GM12864 (cell line): Measurements from ENCODE around the gene IFIT5.
"Not testable (repeated sequence)": the region's sequence is repeated elsewhere in the genome, so short reads cannot be mapped to it uniquely, and the experiment has no call there.

Experiments used
- DNase-seq: peaks from one replicate; pipeline ENCODE4 v3.0.0-alpha.2; 2011; ENCODE audit warnings: low read depth
- H3K4me3 ChIP-seq: 2 replicates; pipeline ENCODE4 v1.5.1; 2011; ENCODE audit warnings: mild to moderate bottlenecking, low read depth, low read length, control low read depth
- TF ChIP-seq, protein P1 (sequence below): IDR thresholded peaks from 2 replicates; pipeline ENCODE4 v1.5.1; 2011; ENCODE audit warnings: low read depth, mild to moderate bottlenecking, moderate library complexity, low read length, control low read depth, inconsistent platforms; ENCODE audit errors: missing control alignments

IFIT5 gene

DNA sequence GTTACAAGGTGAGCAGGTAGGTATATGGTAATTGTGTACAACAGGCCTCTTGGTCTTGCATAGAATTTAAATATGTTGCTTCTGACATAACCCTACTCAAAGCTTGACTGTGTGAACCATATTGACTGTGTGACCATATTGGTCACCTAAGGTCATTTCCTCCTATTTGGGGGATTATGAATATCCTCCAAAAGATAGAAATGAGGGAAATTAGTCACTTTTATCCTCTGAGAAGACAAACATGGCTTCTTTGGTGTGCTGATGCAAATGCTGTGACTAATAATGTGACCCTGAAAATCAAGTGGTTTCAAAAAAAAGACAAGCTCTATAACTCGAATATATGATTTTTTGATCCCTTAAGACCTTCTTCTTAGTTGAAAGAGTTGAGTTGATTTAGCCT is 27.9 kb downstream of the IFIT5 start:
- no peak overlapping the region for H3K4me3 ChIP-seq
- DNase-seq: no peak
- TF ChIP-seq, protein P1, sequence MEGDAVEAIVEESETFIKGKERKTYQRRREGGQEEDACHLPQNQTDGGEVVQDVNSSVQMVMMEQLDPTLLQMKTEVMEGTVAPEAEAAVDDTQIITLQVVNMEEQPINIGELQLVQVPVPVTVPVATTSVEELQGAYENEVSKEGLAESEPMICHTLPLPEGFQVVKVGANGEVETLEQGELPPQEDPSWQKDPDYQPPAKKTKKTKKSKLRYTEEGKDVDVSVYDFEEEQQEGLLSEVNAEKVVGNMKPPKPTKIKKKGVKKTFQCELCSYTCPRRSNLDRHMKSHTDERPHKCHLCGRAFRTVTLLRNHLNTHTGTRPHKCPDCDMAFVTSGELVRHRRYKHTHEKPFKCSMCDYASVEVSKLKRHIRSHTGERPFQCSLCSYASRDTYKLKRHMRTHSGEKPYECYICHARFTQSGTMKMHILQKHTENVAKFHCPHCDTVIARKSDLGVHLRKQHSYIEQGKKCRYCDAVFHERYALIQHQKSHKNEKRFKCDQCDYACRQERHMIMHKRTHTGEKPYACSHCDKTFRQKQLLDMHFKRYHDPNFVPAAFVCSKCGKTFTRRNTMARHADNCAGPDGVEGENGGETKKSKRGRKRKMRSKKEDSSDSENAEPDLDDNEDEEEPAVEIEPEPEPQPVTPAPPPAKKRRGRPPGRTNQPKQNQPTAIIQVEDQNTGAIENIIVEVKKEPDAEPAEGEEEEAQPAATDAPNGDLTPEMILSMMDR: no peak

DNA sequence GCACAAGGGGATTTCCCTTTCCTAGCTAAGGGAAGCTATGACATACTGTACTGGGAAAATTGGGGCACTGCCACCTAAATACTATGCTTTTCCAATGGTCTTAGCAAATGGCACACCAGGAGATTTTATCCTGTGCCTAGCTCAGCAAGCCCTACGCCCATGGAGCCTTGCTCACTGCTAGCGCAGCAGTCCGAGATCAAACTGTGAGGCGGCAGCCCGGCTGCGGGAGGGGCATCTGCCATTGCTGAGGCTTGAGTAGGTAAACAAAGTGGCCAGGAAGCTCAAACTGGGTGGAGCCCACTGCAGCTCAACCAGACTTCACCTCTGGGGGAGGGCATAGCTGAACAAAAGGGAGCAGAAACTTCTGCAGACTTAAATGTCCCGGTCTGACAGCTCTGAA is 30.5 kb downstream of the IFIT5 start:
- not testable (repeated sequence) for DNase-seq, H3K4me3 ChIP-seq

DNA sequence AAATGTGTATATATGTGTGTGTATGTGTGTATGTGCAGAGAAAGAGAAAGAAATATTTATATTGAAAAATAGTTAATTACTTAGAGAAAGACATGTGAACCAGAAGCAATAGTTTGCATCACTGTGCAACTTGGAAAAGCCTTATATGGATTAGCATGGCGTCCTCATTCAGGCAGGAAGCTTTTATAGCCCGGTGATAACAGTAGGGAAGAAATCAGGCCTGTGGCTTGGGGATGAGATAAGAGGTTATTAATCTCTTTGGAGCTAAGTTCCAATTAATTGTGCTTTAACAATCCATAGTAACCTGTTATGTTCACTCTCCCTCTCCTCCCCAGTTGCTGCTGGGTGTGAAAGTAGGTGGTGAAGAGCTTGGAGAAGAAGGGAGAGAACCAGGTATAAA is 36.5 kb downstream of the IFIT5 start:
- no peak for DNase-seq
- TF ChIP-seq, protein P1: no peak
- H3K4me3 ChIP-seq: no peak overlapping the region

DNA sequence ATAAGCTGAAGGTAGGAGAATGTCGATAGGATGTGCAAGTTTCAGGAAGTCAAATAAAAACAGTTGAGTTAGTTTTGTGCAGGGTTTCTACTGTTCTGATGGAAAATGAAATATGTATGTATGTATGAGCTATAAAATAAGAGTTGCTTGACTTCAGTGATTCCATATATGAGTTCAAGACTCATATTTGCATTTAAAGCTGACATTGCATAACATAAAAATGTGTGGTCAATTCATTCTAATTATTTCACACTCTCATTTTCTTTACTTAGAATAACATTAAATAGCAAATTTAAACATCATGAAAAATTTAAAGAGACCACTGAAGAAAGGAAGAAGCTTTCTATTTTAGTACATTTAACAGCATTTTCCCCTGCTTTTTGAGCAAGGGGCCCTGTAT is 37.8 kb downstream of the IFIT5 start:
- H3K4me3 ChIP-seq: no peak overlapping the region
- no peak for DNase-seq
- TF ChIP-seq, protein P1: no peak

DNA sequence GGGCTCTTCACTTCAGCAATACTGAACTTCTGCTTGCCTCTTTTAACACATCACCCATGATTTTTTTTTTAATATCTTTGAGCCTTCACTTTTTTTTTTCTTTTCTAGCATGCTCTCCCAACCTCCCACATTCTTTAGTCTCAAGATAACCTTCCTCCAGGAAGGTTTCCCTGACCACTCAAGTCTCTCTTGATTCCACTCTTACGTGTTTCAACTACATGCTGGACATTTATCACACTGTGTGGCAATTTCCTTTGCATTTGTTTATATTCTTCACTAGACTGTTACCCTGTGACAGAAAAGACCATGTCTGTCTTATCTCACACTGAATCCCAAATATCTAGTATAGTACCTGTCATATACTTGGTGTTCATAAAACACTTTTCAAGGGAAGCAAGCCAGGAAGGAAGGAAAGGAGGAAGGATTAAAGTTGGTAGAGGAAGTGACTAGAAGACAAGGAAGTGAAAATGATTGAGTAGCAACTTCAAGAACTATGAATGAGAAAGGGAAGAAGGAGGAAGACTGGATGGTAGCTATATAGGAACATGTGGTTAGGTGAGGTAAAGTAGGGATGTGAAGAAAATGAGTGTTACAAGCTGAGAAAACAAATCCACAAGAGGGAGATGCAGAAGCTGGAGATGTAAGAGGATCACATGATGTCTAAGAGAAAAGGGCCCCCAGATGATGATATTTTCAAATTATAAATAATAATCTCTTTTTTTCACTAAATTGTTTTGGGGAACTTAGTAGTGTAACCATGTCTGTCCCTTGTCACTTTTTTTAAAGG is 40.4 kb downstream of the IFIT5 start:
- TF ChIP-seq, protein P1: no peak
- no peak for DNase-seq
- H3K4me3 ChIP-seq: no peak overlapping the region

DNA sequence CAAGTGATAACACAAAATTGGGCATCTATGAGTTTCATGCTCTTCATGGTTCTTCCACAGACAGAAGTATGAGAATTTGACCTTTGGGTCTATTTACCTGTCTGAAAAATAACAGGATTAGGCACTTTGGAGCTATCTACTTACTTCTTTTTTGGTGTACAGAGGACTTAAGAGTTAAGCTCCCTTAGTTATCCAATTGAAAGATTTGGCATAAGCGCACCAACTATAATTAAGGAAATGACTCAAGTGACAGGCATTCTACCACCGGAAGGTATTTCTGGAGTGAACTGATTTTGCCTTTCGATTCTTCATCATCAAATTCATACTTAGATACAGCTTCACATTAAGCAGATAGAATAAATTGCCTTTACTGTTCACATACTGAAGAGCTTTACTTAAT is 43.9 kb downstream of the IFIT5 start:
- TF ChIP-seq, protein P1: no peak
- no peak for DNase-seq
- H3K4me3 ChIP-seq: no peak overlapping the region

DNA sequence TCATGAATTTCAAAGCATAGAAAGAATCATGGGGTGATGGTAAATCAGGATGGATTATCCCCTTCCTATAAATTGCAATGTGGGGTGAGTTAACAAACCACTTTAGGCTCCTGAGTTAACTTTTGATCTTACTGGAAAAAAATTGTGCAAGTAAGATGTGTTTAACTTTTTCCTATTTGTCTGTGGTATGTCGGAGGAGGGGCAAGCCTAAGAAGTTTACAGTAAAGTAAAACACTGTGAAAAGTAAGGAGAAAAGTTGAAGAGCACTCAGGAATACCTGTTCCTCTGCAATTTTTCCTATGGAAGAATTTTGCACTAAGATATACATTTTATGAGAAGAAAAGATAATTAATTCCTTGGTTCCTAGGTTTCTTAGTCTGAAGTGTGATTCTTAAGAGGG is 44.4 kb downstream of the IFIT5 start:
- TF ChIP-seq, protein P1: no peak
- H3K4me3 ChIP-seq: no peak overlapping the region
- DNase-seq: no peak
